ENCODE measurements around the gene AMOT. TPM values are rescaled to one million over a fixed set of nuclear protein-coding genes. Genes with fewer than 3 reads are reported as not detected.
A peak's percentile ranks its signal among the peaks of the same experiment; 100 is the strongest.

AMOT gene
- total RNA-seq, 1 donor from 2014 or later = 3.8 TPM

DNA sequence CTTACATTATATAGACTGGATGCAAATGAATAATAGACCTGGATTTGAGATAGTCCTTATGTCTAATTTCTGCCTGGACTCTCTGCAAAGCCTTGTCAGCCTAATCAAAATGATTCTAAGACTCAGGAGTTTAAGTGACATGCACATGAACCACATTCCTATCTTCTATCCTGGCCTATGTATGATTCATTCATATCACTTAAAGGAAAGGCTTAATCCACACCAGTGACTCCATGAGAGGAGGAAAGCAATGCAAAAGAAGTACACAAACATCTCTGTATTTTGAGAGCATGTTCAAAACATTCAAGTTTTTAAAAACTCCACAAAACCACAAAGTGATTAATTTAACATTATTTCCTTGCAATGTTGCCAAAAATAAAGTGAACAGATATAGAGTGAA, 14.6 kb downstream of the AMOT start:
- H3K4me3 Mint-ChIP-seq = no peak overlapping the region
- no peak overlapping the region for H2AFZ ChIP-seq (replicated peaks)
- TF ChIP-seq CTCF (IDR thresholded peaks at IDR 0.05) (no peak), EZH2 (IDR thresholded peaks at IDR 0.05) (no peak), EZH2phosphoT487 (IDR thresholded peaks at IDR 0.05) (no peak)

DNA sequence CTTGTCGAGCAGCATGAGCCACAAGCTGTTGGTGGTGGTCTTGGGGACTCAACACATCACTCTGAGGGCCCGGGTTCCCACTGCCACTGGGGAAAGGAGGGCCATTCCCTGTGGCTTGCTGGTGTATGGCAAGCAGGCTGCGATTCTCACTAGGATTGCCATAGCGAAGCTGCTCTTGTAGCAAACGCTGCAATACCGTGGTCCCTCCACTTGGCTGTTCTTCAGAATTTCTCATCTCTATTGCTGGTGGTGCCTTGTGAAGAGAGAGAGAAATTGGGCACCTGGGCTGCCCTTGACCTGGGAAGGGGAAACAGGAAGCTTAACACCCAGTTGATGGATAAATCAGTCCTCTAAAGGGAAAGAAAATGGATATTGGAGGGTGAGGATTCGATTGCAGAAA, 17.7 kb downstream of the AMOT start:
- no peaks in the 10 kb centered on the region for H3K9me3 Mint-ChIP-seq

More for the DNA sequence above, 14.6 kb downstream of the AMOT start:
- H3K4me3 ChIP-seq = no peak overlapping the region
- H3K79me2 ChIP-seq (ENCODE audit: low read depth) = no peaks in the 10 kb centered on the region
- no peak overlapping the region for H3K27ac ChIP-seq
- Mint-ChIP-seq H3K9me3 (no peaks in the 10 kb centered on the region), H3K36me3 (peaks cover 42% of the 10 kb centered on the region), H3K4me1 (peaks cover 9% of the 10 kb centered on the region), H3K27me3 (ENCODE audit: insufficient read depth, low read depth) (peaks cover 2% of the 10 kb centered on the region), H3K27ac (no peak overlapping the region)
- H3K4me1 ChIP-seq = no peaks in the 10 kb centered on the region
- H4K20me1 ChIP-seq (ENCODE audit: low read depth) = no peaks in the 10 kb centered on the region
- H3K9me3 ChIP-seq (ENCODE audit: low read depth) = no peaks in the 10 kb centered on the region
- DNase-seq (ENCODE audit: low spot score) = no peak
- no peak overlapping the region for H3K4me2 ChIP-seq
- H3K36me3 ChIP-seq = no peaks in the 10 kb centered on the region
- no peaks in the 10 kb centered on the region for H3K27me3 ChIP-seq
- H3F3A ChIP-seq (ENCODE audit: low read depth) = no peaks in the 10 kb centered on the region
- H3K9ac ChIP-seq = no peak overlapping the region

DNA sequence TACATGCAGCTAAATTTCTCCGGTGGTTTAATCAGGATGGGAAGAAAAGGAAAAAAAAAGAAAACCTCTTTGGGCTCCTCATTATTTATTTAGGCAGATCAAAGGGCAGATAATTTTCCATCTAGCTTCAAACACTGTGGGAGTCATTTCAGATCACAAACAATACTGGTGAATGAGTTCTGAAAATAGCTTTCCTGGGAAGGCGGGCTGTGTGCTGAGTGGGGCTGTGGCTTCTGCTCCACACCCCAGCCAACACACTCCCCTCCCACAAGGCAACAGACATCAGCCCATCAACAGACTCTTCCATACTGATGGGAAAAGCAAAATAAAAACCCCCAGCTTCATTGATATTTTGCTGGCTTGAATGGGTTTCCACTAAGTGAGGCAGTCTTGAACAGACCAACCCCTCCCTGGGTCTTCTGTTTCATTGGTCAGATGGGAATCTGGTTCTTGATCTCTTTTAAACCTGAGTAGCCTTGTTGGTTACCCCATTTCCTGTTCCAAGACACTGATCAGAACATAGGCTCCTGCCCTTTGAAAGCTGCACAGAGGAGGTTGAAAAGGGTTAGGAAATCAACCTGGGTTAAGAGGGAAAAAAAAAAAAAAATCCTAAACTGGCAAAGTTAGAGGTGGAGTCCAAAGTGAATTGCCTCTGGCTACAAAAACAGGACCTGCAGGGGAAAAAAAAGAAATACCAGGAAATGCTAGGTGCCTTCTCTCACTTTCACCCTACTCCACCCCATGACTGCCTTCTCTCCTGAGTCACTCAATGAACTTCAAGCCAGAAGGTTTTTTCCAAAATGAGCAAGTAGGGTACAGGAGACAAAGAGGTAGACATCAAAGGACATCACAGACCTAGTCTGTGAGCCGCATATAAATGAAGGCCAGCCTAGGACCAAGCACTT, 20.0 kb downstream of the AMOT start:
- TF ChIP-seq EZH2 (IDR thresholded peaks at IDR 0.05) (no peak), CTCF (IDR thresholded peaks at IDR 0.05) (no peak), EZH2phosphoT487 (IDR thresholded peaks at IDR 0.05) (no peak)
- Histone ChIP-seq H2AFZ (replicated peaks) (no peak overlapping the region), H3F3A (ENCODE audit: low read depth) (no peaks in the 10 kb centered on the region), H3K4me3 (no peak overlapping the region), H3K9ac (no peak overlapping the region), H3K79me2 (ENCODE audit: low read depth) (no peaks in the 10 kb centered on the region), H3K4me1 (peaks cover 16% of the 10 kb centered on the region), H3K9me3 (ENCODE audit: low read depth) (no peaks in the 10 kb centered on the region), H3K36me3 (no peaks in the 10 kb centered on the region), H4K20me1 (ENCODE audit: low read depth) (no peaks in the 10 kb centered on the region), H3K27me3 (no peaks in the 10 kb centered on the region), H3K27ac (no peak overlapping the region), H3K4me2 (no peak overlapping the region)
- Mint-ChIP-seq H3K4me3 (no peak overlapping the region), H3K9me3 (no peaks in the 10 kb centered on the region), H3K27ac (no peak overlapping the region), H3K4me1 (peaks cover 34% of the 10 kb centered on the region), H3K36me3 (peaks cover 34% of the 10 kb centered on the region), H3K27me3 (ENCODE audit: insufficient read depth, low read depth) (peaks cover 8% of the 10 kb centered on the region)
- DNase-seq (ENCODE audit: low spot score) = no peak

More for the DNA sequence above, 17.7 kb downstream of the AMOT start:
- Mint-ChIP-seq H3K36me3 (peaks cover 34% of the 10 kb centered on the region), H3K4me3 (no peak overlapping the region), H3K27ac (no peak overlapping the region), H3K27me3 (ENCODE audit: insufficient read depth, low read depth) (peaks cover 8% of the 10 kb centered on the region), H3K4me1 (peaks cover 37% of the 10 kb centered on the region)
- TF ChIP-seq EZH2 (IDR thresholded peaks at IDR 0.05) = no peak
- TF ChIP-seq CTCF (IDR thresholded peaks at IDR 0.05) = peak; percentile 22
- no peaks in the 10 kb centered on the region for H4K20me1 ChIP-seq (ENCODE audit: low read depth)
- H3K27me3 ChIP-seq = no peaks in the 10 kb centered on the region
- H3K36me3 ChIP-seq = no peaks in the 10 kb centered on the region
- no peaks in the 10 kb centered on the region for H3K9me3 ChIP-seq (ENCODE audit: low read depth)
- H3K4me3 ChIP-seq = no peak overlapping the region
- no peak overlapping the region for H2AFZ ChIP-seq (replicated peaks)
- no peaks in the 10 kb centered on the region for H3F3A ChIP-seq (ENCODE audit: low read depth)
- H3K79me2 ChIP-seq (ENCODE audit: low read depth) = no peaks in the 10 kb centered on the region
- H3K9ac ChIP-seq = no peak overlapping the region
- DNase-seq (ENCODE audit: low spot score) = no peak
- H3K4me1 ChIP-seq = peaks cover 16% of the 10 kb centered on the region
- no peak overlapping the region for H3K27ac ChIP-seq
- no peak overlapping the region for H3K4me2 ChIP-seq

All from neural progenitor cell (in vitro differentiated cells).